Loucy (cell line): ENCODE data around the gene SHANK3.

Experiments
- CTCF ChIP-seq: fragments of 200-600 bp; sonication (generic); conservative IDR thresholded peaks from 2 replicates; pipeline ENCODE4 v1.5.1; 2014; ENCODE audit warnings: mild to moderate bottlenecking, antibody characterized with exemption, low read length
- EZH2phosphoT487 ChIP-seq: fragments of 200-600 bp; IDR thresholded peaks from 2 replicates; pipeline ENCODE4 v1.6.1; 2018; ENCODE audit warnings: antibody characterized with exemption, mild to moderate bottlenecking, moderate library complexity, borderline replicate concordance

- TF ChIP-seq CTCF (no peak), EZH2phosphoT487 (no peak)
Measured at GRCh38 chr22:50656122-50657070, 16.2 kb upstream of the SHANK3 start.
